ENCODE measurements around the gene TET3.

GRCh38 chr2:73982140-73982617, 2.5 kb upstream of the TET3 start:
- TF ChIP-seq EZH2 (IDR thresholded peaks at IDR 0.05; ENCODE audit: low read depth, unreplicated experiment) = no peak
- no peak for TF ChIP-seq CTCF (conservative IDR thresholded peaks at IDR 0.05; ENCODE audit: low read depth in 2 of 2)
